OCI-LY1 (cell line): ENCODE results near the gene UVSSA.

Source experiments
- CTCF ChIP-seq: fragments of 200-600 bp; sonication (generic), shearing (Covaris generic); IDR thresholded peaks from 2 replicates; pipeline ENCODE4 v1.5.1; 2017; ENCODE audit warnings: mild to moderate bottlenecking, antibody characterized with exemption, low read length, moderate library complexity, mixed read lengths
- EZH2 ChIP-seq: fragments of 200-600 bp; sonication (generic), shearing (Covaris generic); IDR thresholded peaks from 2 replicates; pipeline ENCODE4 v1.8.0; 2017; ENCODE audit warnings: borderline replicate concordance, mixed run types, mild to moderate bottlenecking, antibody characterized with exemption, low read length, moderate library complexity, mixed read lengths

DNA sequence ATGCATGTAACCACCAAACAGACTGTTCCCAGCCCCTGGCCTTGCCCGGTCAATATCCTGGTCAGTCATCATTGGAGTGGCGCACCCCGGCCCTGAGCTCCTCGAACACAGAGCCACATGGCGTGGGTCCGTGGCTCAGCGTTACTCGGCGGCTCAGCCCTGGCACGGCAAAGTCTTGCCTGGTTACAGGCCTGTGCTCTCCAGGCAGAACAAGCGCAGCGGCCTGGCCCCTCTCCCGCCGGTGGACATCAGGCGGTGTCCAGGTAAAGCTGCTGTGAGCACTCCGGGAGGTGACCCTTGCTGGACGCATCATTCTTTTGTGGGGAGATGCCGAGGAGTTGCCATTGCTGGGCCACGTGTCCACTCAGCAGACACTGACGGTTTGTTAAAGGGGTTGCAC lies 6.1 kb upstream of the UVSSA start:
- TF ChIP-seq EZH2 (no peak), CTCF (no peak)
